PC-9 (cell line): ENCODE measurements around the gene KIF6.

Source experiments
- CTCF ChIP-seq: fragments of 200-600 bp; sonication (generic); conservative IDR thresholded peaks from 2 replicates; pipeline ENCODE4 v1.6.1; 2017; ENCODE audit warnings: mixed run types, antibody characterized with exemption, mild to moderate bottlenecking, moderate library complexity
- EZH2 ChIP-seq: fragments of 200-600 bp; sonication (generic); IDR thresholded peaks from 2 replicates; pipeline ENCODE4 v1.8.0; 2017; ENCODE audit warnings: antibody characterized with exemption, low read depth

GRCh38 chr6:39706819-39707335 lies 18.3 kb downstream of the KIF6 start:
- no peak for TF ChIP-seq CTCF
- TF ChIP-seq EZH2 = no peak
